HTERT RPE-1 (cell line): Measurements from ENCODE around the gene TRAPPC10.

Experiments used
- in situ Hi-C: fragments of 300-500 bp; cut with MboI; formaldehyde crosslinking; loops from 4 replicates; pipeline ENCODE4 v1.14.3; 2020; ENCODE audit warnings: low sequenced_read_pairs

Gene TRAPPC10

DNA sequence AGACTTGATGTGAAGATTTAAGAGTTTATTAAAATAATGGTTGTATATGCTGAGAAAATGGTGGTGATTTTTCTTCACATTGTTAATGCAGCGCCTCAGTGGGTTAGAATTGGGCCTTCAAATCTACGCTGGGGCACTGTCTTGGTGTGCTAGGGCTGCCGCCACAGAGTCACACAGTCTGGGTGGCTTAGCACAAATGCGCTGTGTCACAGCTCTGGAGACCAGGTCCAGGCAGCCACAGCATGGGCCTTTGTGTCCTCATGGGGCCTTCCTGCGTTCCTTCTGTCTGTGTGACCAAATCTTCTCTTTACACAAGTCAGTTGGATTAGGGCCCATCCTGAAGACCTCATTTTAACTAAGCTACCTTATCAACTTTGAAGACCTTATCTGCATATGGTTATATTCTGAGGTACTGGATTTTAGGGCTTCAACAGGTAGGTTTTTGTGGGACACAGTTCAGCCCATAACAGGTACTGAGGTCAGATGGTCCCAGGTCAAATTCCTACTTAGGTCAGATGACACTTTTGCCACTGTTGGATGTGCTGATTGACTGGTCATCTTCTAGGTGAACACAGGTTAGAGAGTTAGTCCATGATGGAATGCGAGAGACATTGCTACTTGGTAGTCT, 17.5 kb downstream of the TRAPPC10 start:
- in situ Hi-C loops, result no loop called here

DNA sequence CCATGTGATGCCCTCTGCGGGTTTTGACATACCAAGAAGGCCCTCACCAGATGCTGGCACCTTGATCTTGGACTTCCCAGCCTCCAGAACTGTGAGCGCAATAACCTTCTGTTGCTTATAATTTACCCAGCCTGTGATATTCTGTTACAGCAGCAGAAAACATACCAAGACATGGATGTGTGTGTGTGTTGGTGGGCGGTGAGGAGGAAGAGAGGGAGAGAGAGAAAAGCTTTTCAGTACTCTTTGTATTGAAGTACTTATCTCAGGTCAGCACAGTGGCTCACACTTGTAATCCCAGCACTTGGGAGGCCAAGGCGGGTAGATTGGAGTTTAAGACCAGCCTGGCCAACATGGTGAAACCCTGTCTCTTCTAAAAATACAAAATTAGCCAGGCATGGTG, 23.1 kb downstream of the TRAPPC10 start:
- in situ Hi-C loops, result no loop called here

- in situ Hi-C loops, result no loop called here
Measured at GRCh38 chr21:44038063-44038462, 26.0 kb downstream of the TRAPPC10 start.

GRCh38 chr21:44039828-44040227, 27.7 kb downstream of the TRAPPC10 start:
- in situ Hi-C loops, result no loop called here

GRCh38 chr21:44043613-44044012, 31.5 kb downstream of the TRAPPC10 start:
- in situ Hi-C loops, result no loop called here

DNA sequence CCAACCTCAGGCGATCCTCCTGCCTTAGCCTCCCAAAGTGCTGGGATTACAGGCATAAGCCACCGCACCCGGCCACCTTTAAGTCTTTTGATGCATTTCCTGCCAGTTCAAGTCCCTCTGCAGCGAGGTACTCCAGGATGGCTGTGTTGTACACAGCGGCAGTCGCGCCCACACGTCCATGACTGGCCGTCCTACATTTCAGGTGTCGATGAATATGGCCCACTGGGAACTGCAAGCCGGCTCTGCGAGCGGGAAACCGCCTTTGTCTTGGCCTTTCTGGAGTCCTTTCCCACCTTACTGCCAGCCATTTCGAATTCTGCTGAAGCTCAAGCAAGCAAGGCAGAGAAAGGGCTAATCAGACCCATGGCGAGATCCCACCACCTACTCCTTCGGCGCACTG, 34.6 kb downstream of the TRAPPC10 start:
- in situ Hi-C loops, result no loop called here

DNA sequence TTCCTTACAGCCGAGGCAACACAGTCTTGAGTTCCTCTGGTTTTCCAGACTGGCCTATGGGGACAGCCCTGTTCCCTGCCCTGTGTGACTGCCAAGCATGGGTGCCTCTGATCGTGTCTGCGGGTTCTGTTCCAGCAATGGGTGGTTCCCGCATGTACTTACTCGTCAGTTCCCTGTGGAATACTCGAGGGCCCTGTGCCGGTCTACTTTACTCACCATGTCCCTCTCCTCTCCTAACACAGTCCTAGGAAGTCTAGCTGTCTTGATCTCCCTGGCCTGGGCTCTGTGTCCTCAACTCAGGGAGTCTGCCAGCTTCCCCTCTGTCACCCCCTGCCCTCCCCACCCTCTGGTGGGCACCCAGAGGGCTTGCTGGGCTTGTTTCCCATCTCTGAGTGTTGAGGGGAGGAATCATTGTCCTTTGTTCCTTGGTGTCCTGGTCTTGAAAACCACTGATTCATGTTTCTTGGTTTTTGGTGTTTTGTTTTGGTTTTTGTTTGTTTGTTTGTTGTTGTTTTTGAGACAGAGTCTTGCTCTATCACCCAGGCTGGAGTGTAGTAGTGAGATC, 36.0 kb downstream of the TRAPPC10 start:
- in situ Hi-C loops, result no loop called here

DNA sequence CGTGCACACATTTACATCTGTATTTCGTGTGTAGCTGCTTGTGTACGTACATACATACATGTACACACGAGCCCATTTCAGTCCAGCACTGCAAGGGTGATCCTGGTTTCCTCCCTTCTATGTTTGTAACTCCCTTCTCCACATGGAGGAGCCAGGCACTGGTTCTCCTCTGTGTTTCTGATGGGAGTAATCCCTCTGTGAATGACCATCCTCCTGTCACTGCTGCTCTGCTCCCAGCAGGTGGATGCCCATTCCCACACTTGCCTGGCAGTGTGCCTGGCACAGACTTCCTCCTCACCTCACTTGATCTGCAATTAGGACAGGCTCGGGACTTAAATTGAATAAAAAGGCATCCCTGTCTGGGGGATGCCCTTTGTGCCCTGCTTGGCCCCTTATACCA, 37.1 kb downstream of the TRAPPC10 start:
- in situ Hi-C loops, result no loop called here

GRCh38 chr21:44049606-44050005, 37.5 kb downstream of the TRAPPC10 start:
- in situ Hi-C loops, result no loop called here

DNA sequence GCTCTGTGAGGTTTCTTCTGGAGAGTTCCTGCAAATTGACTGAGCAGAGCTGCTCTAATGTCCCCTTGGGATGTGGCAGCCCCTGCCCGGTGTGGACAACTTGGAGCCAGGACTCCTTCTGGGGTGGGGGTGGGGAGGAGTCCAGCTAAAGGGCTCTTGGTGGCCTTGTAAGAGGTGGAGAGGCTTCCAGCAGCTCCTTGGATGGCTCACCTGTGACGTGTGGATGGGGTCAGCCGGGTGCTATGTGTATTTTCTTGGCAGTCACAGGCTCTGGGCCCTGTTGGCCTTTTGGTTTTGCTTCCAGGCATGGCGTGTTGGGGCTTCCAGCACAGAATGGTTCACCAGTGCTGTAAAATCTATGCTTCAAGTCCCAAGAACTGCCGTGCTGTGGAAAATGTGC, 38.2 kb downstream of the TRAPPC10 start:
- in situ Hi-C loops, result no loop called here

- in situ Hi-C loops, result no loop called here
Measured at GRCh38 chr21:44051462-44051941, 39.4 kb downstream of the TRAPPC10 start.

DNA sequence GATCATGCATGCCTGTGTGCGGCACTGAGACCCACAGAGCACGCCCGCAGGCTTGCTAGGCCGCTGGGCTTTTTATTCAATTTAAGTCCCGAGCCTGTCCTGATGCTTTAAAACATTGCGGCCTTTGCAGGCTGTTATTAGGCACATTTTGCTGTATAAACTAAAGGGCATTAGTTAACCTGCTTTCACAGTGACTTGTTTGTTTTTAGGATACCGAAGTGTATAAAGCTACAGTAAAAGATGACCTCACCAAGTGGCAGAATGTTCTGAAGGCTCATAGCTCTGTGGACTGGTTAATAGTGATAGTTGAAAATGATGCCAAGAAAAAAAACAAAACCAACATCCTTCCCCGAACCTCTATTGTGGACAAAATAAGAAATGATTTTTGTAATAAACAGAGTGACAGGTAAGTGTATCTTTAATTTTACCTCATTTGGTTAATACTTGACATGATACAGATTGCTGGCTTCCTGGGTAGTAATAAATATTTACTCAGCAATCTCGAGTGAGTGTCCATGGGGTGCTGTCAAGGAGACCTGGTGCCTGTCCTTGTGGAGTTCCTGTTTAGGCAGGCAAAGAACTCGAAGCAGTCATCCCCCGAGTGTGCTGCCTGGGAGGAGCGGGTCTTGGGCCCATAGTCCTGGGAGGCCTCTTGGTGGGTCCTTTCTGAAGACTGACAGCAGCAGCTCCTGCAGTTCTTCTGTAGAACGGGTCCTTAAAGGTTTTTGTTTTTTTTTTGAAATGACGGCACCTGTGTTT, 40.1 kb downstream of the TRAPPC10 start:
- in situ Hi-C loops, result no loop called here

GRCh38 chr21:44052830-44053226, 40.7 kb downstream of the TRAPPC10 start:
- in situ Hi-C loops, result no loop called here

- in situ Hi-C loops, result no loop called here
Measured at GRCh38 chr21:44053567-44053966, 41.5 kb downstream of the TRAPPC10 start.

GRCh38 chr21:44054710-44055109, 42.6 kb downstream of the TRAPPC10 start:
- in situ Hi-C loops, result no loop called here

DNA sequence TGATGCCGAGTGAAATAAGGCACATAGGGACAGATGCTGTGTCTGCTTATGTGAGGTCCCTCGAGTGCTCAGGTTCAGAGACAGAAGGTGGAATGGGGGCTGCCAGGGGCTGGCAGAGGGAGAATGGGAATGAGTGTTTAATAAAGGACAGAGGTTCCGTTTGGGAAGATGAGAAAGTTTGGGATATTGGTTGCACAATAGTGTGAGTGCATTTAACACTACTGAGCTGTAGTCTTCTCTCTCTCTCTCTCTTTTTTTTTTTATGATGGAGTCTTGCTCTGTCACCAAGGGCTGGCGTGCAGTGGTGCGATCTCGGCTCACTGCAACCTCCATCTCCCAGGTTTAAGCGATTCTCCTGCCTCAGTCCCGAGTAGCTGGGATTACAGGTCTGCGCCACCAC, 44.9 kb downstream of the TRAPPC10 start:
- in situ Hi-C loops, result no loop called here

- in situ Hi-C loops, result no loop called here
Measured at GRCh38 chr21:44057960-44058651, 46.0 kb downstream of the TRAPPC10 start.

- in situ Hi-C loops, result no loop called here
Measured at GRCh38 chr21:44058652-44058964, 46.5 kb downstream of the TRAPPC10 start.

DNA sequence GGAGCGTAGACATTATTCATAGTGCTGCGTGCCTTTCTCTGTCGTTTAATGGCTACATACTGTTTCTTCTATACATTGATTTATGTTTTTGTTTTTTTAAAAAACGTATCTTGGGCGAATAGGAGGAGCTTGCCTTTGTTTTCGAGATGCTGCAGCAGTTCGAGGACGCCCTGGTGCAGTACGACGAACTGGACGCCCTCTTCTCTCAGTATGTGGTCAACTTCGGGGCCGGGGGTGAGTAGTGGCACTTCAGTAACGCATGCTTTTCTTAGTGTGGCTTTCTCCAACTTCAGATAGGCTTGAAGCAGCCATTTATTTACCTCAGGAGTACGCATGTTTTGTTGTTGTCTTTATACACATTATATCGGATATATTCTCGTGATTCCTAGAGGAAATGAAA, 46.9 kb downstream of the TRAPPC10 start:
- in situ Hi-C loops, result no loop called here

DNA sequence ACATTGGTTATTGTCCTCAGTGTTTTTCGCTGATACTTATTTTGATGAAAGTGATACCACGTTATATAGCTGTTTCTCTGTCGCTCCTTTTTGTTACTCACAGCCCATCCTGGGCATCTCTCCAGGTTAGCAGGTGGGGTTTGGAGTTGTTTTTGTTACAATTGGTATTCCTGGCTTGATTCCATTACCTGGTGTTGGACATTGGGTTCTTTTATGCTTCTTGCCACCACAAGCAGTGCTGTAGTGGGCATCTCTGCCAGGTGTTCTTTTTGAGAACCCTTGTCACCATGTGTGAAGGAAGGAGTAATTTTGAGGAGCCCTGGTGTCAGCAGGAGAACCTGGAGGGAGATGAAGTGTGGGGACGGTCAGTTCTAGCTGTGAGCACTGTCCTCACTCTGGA, 47.6 kb downstream of the TRAPPC10 start:
- in situ Hi-C loops, result no loop called here

DNA sequence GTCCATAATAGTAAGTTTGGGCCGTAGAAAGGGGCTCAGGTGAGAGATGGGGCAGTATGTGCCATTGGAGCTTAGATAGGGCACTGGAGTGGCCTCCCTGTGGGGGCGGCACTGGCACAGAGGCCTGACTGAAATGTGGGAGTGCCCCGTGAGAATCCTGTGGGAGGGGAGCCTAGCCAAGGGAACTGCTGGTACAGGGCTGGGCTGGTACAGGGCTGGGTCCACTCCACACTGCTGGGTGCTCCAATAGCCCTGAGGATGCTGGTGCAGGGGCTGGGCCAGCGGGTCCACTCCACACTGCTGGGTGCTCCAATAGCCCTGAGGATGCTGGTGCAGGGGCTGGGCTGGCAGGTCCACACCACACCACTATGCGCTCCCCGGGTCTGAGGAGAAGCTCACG, 50.3 kb downstream of the TRAPPC10 start:
- in situ Hi-C loops, result no loop called here
